GM23338 (cell line): ENCODE measurements around the gene RAP1A. TPM values are rescaled to one million over a fixed set of nuclear protein-coding genes. Genes with fewer than 3 reads are reported as not detected.

Experiments used
- ATAC-seq: fragments of 200-7000 bp; cut with Tn5 transposase; 3 replicates; pipeline ENCODE4 v1.9.1; 2020
- DNase-seq: peaks from one replicate; pipeline ENCODE4 v3.0.0-alpha.2; 2015; ENCODE audit warnings: low spot score
- H2AFZ ChIP-seq: fragments of 200-600 bp; sonication (generic); 2 replicates; pipeline ENCODE4 v1.8.0; 2016; ENCODE audit warnings: antibody characterized with exemption, mild to moderate bottlenecking, moderate library complexity
- H3F3A ChIP-seq: fragments of 200-600 bp; sonication (generic); replicated peaks from 2 replicates; pipeline ENCODE4 v1.8.0; 2017; ENCODE audit warnings: antibody characterized with exemption, mixed run types, low read depth
- H3K27ac ChIP-seq: fragments of 200-600 bp; sonication (generic); 2 replicates; pipeline ENCODE4 v1.6.1; 2016; ENCODE audit warnings: low read depth
- H3K27me3 ChIP-seq: fragments of 200-600 bp; sonication (generic); 2 replicates; pipeline ENCODE4 v1.8.0; 2016; ENCODE audit warnings: mild to moderate bottlenecking, mixed run types, moderate library complexity; ENCODE audit not compliant: insufficient read depth
- H3K36me3 ChIP-seq: fragments of 200-600 bp; sonication (generic); 2 replicates; pipeline ENCODE4 v1.8.0; 2016; ENCODE audit warnings: mild to moderate bottlenecking; ENCODE audit not compliant: insufficient read depth
- H3K4me1 ChIP-seq: fragments of 200-600 bp; sonication (generic); 2 replicates; pipeline ENCODE4 v1.8.0; 2016; ENCODE audit warnings: mild to moderate bottlenecking, moderate library complexity; ENCODE audit not compliant: insufficient read depth
- H3K4me2 ChIP-seq: fragments of 200-600 bp; sonication (generic); 2 replicates; pipeline ENCODE4 v1.7.1; 2017; ENCODE audit warnings: mixed run types
- H3K4me3 ChIP-seq: fragments of 200-600 bp; sonication (generic); 2 replicates; pipeline ENCODE4 v1.6.1; 2016; ENCODE audit warnings: mixed run types
- H3K79me2 ChIP-seq: fragments of 200-600 bp; sonication (generic); replicated peaks from 2 replicates; pipeline ENCODE4 v1.8.0; 2017; ENCODE audit warnings: mild to moderate bottlenecking; ENCODE audit not compliant: insufficient read depth
- H3K9me2 ChIP-seq: fragments of 200-600 bp; sonication (generic); 2 replicates; pipeline ENCODE4 v1.8.0; 2017; ENCODE audit not compliant: insufficient read depth
- H4K20me1 ChIP-seq: fragments of 200-600 bp; sonication (generic); replicated peaks from 2 replicates; pipeline ENCODE4 v1.8.0; 2017; ENCODE audit warnings: mild to moderate bottlenecking; ENCODE audit not compliant: insufficient read depth
- H3K27ac Mint-ChIP-seq: 2 replicates; pipeline ENCODE4 v1.8.0; 2020; ENCODE audit warnings: inconsistent platforms, mild to moderate bottlenecking, moderate library complexity, mixed read lengths
- H3K27me3 Mint-ChIP-seq: 3 replicates; pipeline ENCODE4 v1.8.0; 2022; ENCODE audit warnings: low read depth, mild to moderate bottlenecking, moderate library complexity, mixed read lengths, inconsistent platforms; ENCODE audit not compliant: insufficient read depth, poor library complexity
- H3K36me3 Mint-ChIP-seq: 3 replicates; pipeline ENCODE4 v1.8.0; 2021; ENCODE audit warnings: low read depth, mild to moderate bottlenecking, inconsistent platforms, moderate library complexity, mixed read lengths
- H3K4me1 Mint-ChIP-seq: 3 replicates; pipeline ENCODE4 v1.8.0; 2020; ENCODE audit warnings: mild to moderate bottlenecking, inconsistent platforms, mixed read lengths
- H3K4me3 Mint-ChIP-seq: 3 replicates; pipeline ENCODE4 v1.8.0; 2021; ENCODE audit warnings: moderate library complexity, mild to moderate bottlenecking, inconsistent platforms, mixed read lengths
- H3K9me3 Mint-ChIP-seq: 3 replicates; pipeline ENCODE4 v1.8.0; 2020; ENCODE audit warnings: moderate library complexity, mild to moderate bottlenecking, inconsistent platforms, mixed read lengths
- CREB1 ChIP-seq: fragments of 250-450 bp; sonication (Bioruptor Pico); IDR thresholded peaks from 2 replicates; pipeline ENCODE4 v1.5.0; 2020; ENCODE audit warnings: low read depth, mild to moderate bottlenecking, moderate library complexity
- EZH2phosphoT487 ChIP-seq: fragments of 200-600 bp; sonication (generic); IDR thresholded peaks from one replicate; pipeline ENCODE4 v1.8.1; 2018; ENCODE audit warnings: antibody characterized with exemption; ENCODE audit not compliant: unreplicated experiment
- JUNB ChIP-seq: IDR thresholded peaks from one replicate; pipeline ENCODE4 v1.6.1; 2016; ENCODE audit warnings: antibody characterized with exemption; ENCODE audit not compliant: unreplicated experiment
- POLR2AphosphoS5 ChIP-seq: IDR thresholded peaks from 2 replicates; pipeline ENCODE4 v1.6.1; 2016; ENCODE audit warnings: antibody characterized with exemption, low read depth
- STAT1 ChIP-seq: IDR thresholded peaks from one replicate; pipeline ENCODE4 v1.6.1; 2016; ENCODE audit warnings: antibody characterized with exemption; ENCODE audit not compliant: unreplicated experiment
- ZNF114 ChIP-seq: fragments of 250-450 bp; sonication (Bioruptor Pico); IDR thresholded peaks from 2 replicates; pipeline ENCODE4 v1.5.0; 2020; ENCODE audit warnings: mild to moderate bottlenecking, moderate library complexity
- ZNF331 ChIP-seq: fragments of 250-450 bp; sonication (Bioruptor Pico); IDR thresholded peaks from 2 replicates; pipeline ENCODE4 v1.5.0; 2020; ENCODE audit warnings: low read depth, mild to moderate bottlenecking, moderate library complexity
- polyA plus RNA-seq: library from polyadenylated mRNA; unstranded; fragments of >200 nt; fragmentation: Nextera tagmentation; extraction: Ambion mirVana; gene quantifications from 2 replicates; pipeline ENCODE4 v1.2.1, GENCODE V29; 2016
- total RNA-seq: library from RNA; depleted of rRNA; stranded (reverse); fragments of >200 nt; shearing (Covaris generic); gene quantifications from 2 replicates; pipeline ENCODE4 v1.2.3, GENCODE V29; 2014
- TF ChIP-seq, protein P1 (sequence below), 2 experiments: fragments of 200-600 bp in 1 of 2; sonication (generic) in 1 of 2; conservative IDR thresholded peaks; 2 replicates each; pipeline versions ENCODE4 v1.5.1 to v1.6.1; 2016 to 2017; ENCODE audit warnings: antibody characterized with exemption in 2 of 2, low read depth in 2 of 2, mild to moderate bottlenecking in 2 of 2, moderate library complexity in 1 of 2
- TF ChIP-seq, protein P2 (sequence below): IDR thresholded peaks from one replicate; pipeline ENCODE4 v1.6.1; 2018; ENCODE audit warnings: antibody characterized with exemption; ENCODE audit not compliant: unreplicated experiment
- TF ChIP-seq, protein P3 (sequence below): IDR thresholded peaks from 2 replicates; pipeline ENCODE4 v1.6.1; 2016; ENCODE audit warnings: antibody characterized with exemption

The RAP1A gene
- total and polyA plus RNA-seq, 2 experiments from 2014 or later: 16.2 to 23.0 TPM

DNA sequence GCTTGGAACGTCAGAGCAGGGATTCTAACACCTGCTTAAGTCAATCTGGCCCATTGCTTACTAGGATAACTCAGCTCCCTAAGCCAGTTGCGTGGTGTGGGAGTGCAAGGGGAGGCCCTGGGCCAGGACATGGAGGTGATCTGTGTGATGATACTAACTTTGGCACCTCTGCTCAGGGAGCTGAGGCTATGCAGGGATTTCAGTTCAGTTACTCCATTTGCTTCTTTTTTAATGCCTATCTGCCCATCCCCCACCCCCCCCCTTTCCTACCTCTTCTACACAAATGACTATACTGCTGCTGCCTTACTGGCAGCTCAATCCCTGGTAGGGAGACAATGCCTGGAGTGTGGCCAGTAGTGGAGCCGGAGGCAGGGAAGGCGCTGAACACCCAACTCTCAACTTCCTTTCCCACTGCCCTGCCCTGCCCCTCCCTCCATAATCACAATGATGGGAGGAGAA, 100.1 kb downstream of the RAP1A start (continued):
- TF ChIP-seq, protein P1, sequence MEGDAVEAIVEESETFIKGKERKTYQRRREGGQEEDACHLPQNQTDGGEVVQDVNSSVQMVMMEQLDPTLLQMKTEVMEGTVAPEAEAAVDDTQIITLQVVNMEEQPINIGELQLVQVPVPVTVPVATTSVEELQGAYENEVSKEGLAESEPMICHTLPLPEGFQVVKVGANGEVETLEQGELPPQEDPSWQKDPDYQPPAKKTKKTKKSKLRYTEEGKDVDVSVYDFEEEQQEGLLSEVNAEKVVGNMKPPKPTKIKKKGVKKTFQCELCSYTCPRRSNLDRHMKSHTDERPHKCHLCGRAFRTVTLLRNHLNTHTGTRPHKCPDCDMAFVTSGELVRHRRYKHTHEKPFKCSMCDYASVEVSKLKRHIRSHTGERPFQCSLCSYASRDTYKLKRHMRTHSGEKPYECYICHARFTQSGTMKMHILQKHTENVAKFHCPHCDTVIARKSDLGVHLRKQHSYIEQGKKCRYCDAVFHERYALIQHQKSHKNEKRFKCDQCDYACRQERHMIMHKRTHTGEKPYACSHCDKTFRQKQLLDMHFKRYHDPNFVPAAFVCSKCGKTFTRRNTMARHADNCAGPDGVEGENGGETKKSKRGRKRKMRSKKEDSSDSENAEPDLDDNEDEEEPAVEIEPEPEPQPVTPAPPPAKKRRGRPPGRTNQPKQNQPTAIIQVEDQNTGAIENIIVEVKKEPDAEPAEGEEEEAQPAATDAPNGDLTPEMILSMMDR (conservative IDR thresholded peaks at IDR 0.05; ENCODE audit: low read depth in 2 of 2): no peak
- TF ChIP-seq STAT1 (no peak), EZH2phosphoT487 (no peak), ZNF114 (CRISPR knock-in tag) (no peak), JUNB (no peak)
- TF ChIP-seq, protein P2, sequence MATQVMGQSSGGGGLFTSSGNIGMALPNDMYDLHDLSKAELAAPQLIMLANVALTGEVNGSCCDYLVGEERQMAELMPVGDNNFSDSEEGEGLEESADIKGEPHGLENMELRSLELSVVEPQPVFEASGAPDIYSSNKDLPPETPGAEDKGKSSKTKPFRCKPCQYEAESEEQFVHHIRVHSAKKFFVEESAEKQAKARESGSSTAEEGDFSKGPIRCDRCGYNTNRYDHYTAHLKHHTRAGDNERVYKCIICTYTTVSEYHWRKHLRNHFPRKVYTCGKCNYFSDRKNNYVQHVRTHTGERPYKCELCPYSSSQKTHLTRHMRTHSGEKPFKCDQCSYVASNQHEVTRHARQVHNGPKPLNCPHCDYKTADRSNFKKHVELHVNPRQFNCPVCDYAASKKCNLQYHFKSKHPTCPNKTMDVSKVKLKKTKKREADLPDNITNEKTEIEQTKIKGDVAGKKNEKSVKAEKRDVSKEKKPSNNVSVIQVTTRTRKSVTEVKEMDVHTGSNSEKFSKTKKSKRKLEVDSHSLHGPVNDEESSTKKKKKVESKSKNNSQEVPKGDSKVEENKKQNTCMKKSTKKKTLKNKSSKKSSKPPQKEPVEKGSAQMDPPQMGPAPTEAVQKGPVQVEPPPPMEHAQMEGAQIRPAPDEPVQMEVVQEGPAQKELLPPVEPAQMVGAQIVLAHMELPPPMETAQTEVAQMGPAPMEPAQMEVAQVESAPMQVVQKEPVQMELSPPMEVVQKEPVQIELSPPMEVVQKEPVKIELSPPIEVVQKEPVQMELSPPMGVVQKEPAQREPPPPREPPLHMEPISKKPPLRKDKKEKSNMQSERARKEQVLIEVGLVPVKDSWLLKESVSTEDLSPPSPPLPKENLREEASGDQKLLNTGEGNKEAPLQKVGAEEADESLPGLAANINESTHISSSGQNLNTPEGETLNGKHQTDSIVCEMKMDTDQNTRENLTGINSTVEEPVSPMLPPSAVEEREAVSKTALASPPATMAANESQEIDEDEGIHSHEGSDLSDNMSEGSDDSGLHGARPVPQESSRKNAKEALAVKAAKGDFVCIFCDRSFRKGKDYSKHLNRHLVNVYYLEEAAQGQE: no peak
- TF ChIP-seq, protein P3, sequence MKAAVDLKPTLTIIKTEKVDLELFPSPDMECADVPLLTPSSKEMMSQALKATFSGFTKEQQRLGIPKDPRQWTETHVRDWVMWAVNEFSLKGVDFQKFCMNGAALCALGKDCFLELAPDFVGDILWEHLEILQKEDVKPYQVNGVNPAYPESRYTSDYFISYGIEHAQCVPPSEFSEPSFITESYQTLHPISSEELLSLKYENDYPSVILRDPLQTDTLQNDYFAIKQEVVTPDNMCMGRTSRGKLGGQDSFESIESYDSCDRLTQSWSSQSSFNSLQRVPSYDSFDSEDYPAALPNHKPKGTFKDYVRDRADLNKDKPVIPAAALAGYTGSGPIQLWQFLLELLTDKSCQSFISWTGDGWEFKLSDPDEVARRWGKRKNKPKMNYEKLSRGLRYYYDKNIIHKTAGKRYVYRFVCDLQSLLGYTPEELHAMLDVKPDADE: no peak

DNA sequence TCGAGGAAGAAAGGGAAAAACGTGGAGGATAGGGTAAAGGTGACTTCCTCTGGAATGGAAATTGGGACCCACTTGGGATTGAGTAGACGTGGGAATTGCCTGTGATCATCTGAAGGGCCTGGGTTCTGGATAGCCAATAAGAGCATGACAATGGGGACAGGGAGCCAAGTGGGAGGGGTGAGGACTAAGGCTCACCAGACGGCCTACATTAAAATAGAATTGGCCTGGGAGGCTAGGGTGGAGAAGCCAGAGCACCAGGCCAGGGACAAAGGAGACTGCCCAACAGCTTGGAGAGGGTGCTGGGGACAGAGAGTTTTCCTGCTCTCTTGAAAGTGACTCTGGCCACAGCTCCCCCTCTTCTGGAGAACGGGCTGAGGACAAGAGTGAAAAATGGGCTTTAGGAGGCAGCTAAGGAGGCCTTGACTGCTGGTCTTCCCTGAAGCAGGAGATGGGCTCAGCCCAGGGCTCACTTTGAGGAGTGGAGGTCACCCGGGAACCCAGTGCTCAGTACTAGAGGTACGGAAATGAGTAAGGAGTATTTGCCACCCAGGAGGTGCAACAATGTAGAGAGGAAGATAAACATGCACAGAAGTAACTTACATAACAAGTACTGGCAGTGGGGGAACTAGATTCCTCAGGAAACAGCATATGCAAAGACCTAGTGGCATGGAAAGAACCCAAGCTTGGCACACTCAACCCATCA, 100.8 kb downstream of the RAP1A start:
- TF ChIP-seq CREB1 (CRISPR knock-in tag) (no peak), POLR2AphosphoS5 (no peak), JUNB (no peak), ZNF331 (CRISPR knock-in tag) (no peak), STAT1 (no peak)
- TF ChIP-seq, protein P1 (conservative IDR thresholded peaks at IDR 0.05; ENCODE audit: low read depth in 2 of 2): no peak
- TF ChIP-seq, protein P2: no peak
- ATAC-seq (peak; percentile 5; the same call in 1 of the 3 replicates), DNase-seq (peak; percentile 26)
- H3K9me2 ChIP-seq: peaks cover 6% of the 10 kb centered on the region; the same call in 1 of the 2 replicates
- no peak overlapping the region for H3K4me3 ChIP-seq
- H3K36me3 ChIP-seq: no peaks in the 10 kb centered on the region
- no peaks in the 10 kb centered on the region; the same call in 2 of the 3 replicates for H3K9me3 Mint-ChIP-seq
- H3K27ac ChIP-seq: peak overlapping the region; percentile 63; the same call in 1 of the 2 replicates
- no peak overlapping the region for H2AFZ ChIP-seq
- peak overlapping the region; percentile 42 for H3K4me2 ChIP-seq
- no peaks in the 10 kb centered on the region for H4K20me1 ChIP-seq
- H3F3A ChIP-seq: no peaks in the 10 kb centered on the region; the same call in 1 of the 2 replicates
- no peaks in the 10 kb centered on the region for H3K79me2 ChIP-seq
- peaks cover 11% of the 10 kb centered on the region for H3K27me3 Mint-ChIP-seq
- H3K4me1 ChIP-seq: peaks cover 41% of the 10 kb centered on the region
- H3K27me3 ChIP-seq: no peaks in the 10 kb centered on the region
- no peak overlapping the region; the same call in 2 of the 3 replicates for H3K4me3 Mint-ChIP-seq
- no peaks in the 10 kb centered on the region for H3K36me3 Mint-ChIP-seq
- H3K27ac Mint-ChIP-seq: peak overlapping the region; percentile 28
- H3K4me1 Mint-ChIP-seq: peaks cover 47% of the 10 kb centered on the region
